ENCODE measurements around the gene AGAP1. TPM values are rescaled to one million over a fixed set of nuclear protein-coding genes. Genes with fewer than 3 reads are reported as not detected.
A peak's percentile ranks its signal among the peaks of the same experiment; 100 is the strongest.
"Not testable (repeated sequence)": the region's sequence is repeated elsewhere in the genome, so short reads cannot be mapped to it uniquely, and the experiment has no call there.

The AGAP1 gene
- total RNA-seq, 4 donors from 2014 or later = 23.4 to 46.5 (median 29.3) TPM

DNA sequence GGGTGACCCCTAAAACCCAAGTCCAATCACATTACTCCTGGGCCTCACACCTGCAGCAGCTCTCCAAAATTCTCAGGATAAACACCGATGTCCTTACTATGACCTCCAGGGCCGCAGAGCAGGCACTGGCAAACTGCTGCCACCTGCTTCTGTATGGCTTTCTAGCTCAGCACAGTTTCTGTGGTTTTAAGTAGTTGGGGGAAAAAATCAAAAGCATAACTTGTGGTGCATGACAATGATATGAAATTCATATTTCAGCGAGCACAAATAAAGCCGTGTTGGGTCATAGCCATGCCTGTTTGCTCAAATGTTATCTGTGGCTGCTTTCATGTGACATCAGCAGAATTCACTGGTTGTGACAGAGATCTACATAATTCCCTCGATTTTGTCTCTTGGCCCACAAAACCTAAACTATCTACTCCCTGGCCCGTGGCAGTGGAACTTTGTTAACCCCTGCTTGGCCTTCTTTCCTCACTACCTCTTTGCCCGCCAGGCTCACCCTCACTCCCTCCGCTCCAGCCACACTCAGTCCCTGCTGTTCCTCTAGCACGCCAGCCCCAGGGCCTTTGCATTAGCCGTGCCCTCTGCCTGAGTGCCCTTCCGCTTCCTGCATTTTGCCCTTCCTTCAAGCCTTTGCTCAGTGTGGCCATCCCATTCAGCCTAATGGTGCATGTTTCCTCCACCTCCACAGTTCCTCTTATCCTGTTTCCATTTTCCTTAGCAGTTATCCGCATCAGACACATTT lies 108.3 kb downstream of the AGAP1 start:
- no peak for DNase-seq
- WGBS, 2 donors = 86 to 92% methylated on average over 12 of the region's 12 CpGs
- H3K36me3 ChIP-seq = no peaks in the 10 kb centered on the region
- TF ChIP-seq, protein P1, sequence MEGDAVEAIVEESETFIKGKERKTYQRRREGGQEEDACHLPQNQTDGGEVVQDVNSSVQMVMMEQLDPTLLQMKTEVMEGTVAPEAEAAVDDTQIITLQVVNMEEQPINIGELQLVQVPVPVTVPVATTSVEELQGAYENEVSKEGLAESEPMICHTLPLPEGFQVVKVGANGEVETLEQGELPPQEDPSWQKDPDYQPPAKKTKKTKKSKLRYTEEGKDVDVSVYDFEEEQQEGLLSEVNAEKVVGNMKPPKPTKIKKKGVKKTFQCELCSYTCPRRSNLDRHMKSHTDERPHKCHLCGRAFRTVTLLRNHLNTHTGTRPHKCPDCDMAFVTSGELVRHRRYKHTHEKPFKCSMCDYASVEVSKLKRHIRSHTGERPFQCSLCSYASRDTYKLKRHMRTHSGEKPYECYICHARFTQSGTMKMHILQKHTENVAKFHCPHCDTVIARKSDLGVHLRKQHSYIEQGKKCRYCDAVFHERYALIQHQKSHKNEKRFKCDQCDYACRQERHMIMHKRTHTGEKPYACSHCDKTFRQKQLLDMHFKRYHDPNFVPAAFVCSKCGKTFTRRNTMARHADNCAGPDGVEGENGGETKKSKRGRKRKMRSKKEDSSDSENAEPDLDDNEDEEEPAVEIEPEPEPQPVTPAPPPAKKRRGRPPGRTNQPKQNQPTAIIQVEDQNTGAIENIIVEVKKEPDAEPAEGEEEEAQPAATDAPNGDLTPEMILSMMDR (IDR thresholded peaks at IDR 0.05) = no peak
- no peak for TF ChIP-seq POLR2A (IDR thresholded peaks at IDR 0.05)
- intact Hi-C loops (cut with DNase I) = no loop called here
- no peaks in the 10 kb centered on the region for H3K27me3 ChIP-seq
- H3K27ac ChIP-seq = no peak overlapping the region
- H3K4me1 ChIP-seq = peaks cover 0 to 6% of the 10 kb centered on the region in 2 donors
- H3K4me3 ChIP-seq (replicated peaks in 1 of 3) = no peak overlapping the region
- H3K9me3 ChIP-seq = no peaks in the 10 kb centered on the region

DNA sequence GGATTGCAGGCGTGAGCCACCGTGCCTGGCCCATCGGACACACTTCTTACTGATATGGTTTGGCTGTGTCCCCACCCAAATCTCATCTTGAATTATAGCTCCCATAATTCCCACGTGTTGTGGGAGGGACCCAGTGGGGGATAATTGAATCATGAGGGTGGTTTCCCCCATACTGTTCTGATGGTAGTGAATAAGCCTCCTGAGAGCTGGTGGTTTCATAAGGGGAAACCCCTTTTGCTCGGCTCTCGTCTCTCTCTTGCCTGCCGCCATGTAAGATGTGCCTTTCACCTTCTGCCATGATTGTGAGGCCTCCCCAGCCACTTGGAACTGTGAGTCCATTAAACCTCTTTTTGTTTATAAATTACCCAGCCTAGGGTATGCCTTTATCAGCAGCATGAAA lies 109.1 kb downstream of the AGAP1 start:
- DNase-seq; H3K4me3 ChIP-seq (replicated peaks in 1 of 3); intact Hi-C loops (cut with DNase I); H3K9me3 ChIP-seq; H3K27ac ChIP-seq; H3K36me3 ChIP-seq; H3K27me3 ChIP-seq; H3K4me1 ChIP-seq: not testable (repeated sequence)
- WGBS, 2 donors = 82 to 87% methylated on average over 7 of the region's 7 CpGs

DNA sequence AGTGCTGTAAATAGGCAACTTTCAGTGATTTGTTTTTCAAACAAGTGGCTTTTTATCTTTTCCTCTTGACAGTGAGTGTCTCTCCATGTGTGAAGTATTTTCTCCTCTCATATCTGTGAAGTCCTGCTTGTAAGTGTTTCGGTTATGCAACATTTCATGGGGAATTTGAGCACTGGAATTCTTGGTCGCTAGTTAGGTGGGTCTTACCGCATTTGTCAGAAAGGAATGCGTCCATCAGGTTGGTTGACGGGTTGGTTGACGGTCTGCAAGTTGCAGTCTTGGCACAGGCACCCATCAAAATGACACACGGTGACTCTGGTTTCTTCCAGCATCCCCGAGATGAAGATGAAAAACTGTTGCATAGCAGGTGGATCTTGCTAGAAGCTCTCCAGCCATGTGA lies 109.8 kb downstream of the AGAP1 start:
- no peaks in the 10 kb centered on the region for H3K9me3 ChIP-seq
- no peak for DNase-seq
- H3K36me3 ChIP-seq = no peaks in the 10 kb centered on the region
- H3K4me1 ChIP-seq = peaks cover 0 to 6% of the 10 kb centered on the region in 2 donors
- intact Hi-C loops (cut with DNase I) = no loop called here
- WGBS, 2 donors = 77 to 78% methylated on average over 8 of the region's 8 CpGs
- H3K4me3 ChIP-seq (replicated peaks in 1 of 3) = no peak overlapping the region
- TF ChIP-seq, protein P1 (IDR thresholded peaks at IDR 0.05) = no peak
- no peak for TF ChIP-seq POLR2A (IDR thresholded peaks at IDR 0.05)
- no peak overlapping the region for H3K27ac ChIP-seq
- H3K27me3 ChIP-seq = no peaks in the 10 kb centered on the region

DNA sequence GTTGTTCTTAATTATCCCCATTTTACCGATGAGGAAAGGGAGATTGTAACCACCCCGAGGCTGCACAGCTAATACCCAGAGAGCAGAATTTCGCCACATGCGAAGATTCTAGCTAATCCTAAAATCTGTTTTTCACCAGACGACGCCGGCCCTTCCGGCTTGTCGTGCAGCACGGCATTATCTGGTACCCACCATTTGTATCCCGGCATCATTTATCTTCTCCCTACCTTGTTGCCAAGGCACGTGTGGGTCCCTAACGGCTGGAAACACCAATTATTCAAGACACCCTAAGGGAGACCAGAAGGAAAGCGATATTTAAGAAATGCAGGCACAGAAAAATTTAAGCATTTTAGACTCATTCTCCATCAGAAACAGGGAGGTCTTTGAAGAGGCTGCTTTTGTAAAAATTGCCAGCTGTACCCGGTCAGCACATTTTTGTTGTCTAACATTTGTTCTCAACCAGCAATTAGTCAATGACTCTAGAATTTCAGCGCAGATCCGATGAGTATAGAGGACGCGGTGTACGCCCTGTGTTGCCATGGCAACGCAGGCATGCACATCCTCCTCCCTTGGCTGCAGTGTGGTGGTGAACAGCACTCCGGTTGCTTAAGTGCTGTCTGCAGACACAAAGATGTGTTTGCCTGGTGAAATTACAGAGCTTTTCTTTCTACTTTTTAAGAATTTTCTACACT lies 111.6 kb downstream of the AGAP1 start:
- Histone ChIP-seq H3K4me3 (replicated peaks in 1 of 3) (no peak overlapping the region), H3K27ac (no peak overlapping the region), H3K27me3 (no peaks in the 10 kb centered on the region), H3K9me3 (no peaks in the 10 kb centered on the region), H3K36me3 (no peaks in the 10 kb centered on the region), H3K4me1 (peaks cover 0 to 6% of the 10 kb centered on the region in 2 donors)
- DNase-seq = peak; percentile 48 to 60
- intact Hi-C loops (cut with DNase I) = no loop called here
- WGBS, 2 donors = 52% methylated on average over 22 of the region's 22 CpGs
- TF ChIP-seq, protein P1 (IDR thresholded peaks at IDR 0.05) = no peak
- no peak for TF ChIP-seq POLR2A (IDR thresholded peaks at IDR 0.05)

DNA sequence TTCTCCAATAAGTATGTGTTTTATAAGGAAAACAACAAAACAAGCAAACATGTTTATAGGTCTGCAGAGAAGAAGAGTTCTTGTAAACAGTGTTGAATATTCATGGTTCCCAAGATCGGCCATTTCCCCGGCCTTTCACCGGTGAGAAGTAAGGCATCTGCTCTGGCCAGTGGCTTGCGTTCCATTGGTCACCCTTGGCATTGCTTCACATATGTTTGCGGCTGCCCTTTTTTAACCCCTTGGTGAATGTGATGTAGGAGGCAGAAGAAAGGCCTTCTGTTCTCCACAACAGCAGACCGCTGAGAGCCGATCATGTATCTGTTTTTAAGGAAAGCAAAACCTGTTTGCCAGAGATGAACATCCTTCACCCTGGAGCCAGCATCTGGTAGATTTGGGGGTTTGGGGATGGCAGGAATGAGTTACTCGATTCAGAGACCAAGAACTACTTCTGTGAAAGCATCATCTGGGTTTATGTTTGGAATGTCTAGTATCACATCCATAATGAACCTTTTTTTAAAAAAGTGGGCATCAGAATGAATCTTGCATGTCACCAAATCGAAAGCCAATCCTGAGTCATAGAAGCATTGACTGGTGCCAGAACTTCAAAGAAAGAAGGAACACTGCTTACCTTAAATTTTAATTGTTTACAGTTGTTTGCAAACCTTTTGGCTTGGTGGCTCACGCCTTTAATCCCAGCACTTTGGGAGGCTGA lies 112.3 kb downstream of the AGAP1 start:
- H3K9me3 ChIP-seq = no peaks in the 10 kb centered on the region
- no peak overlapping the region for H3K27ac ChIP-seq
- no peaks in the 10 kb centered on the region for H3K27me3 ChIP-seq
- no peaks in the 10 kb centered on the region for H3K36me3 ChIP-seq
- peaks cover 0 to 6% of the 10 kb centered on the region in 2 donors for H3K4me1 ChIP-seq
- TF ChIP-seq, protein P1 (IDR thresholded peaks at IDR 0.05) = no peak
- TF ChIP-seq POLR2A (IDR thresholded peaks at IDR 0.05) = no peak
- no peak overlapping the region for H3K4me3 ChIP-seq (replicated peaks in 1 of 3)
- no peak for DNase-seq
- 67 to 68% methylated on average over 10 of the region's 10 CpGs for WGBS, 2 donors
- intact Hi-C loops (cut with DNase I) = no loop called here

Measured in thyroid gland (tissue), 4 donors.